Lung (tissue), 12 donors: ENCODE results near the gene FGGY. TPM values are rescaled to one million over a fixed set of nuclear protein-coding genes. Genes with fewer than 3 reads are reported as not detected.

Experiments used
- ATAC-seq: fragments of 200-7000 bp; cut with Tn5 transposase; one replicate; pipeline ENCODE4 v1.9.1; 2020; ENCODE audit warnings: moderate number of reproducible peaks; ENCODE audit not compliant: insufficient read depth, low FRiP score
- DNase-seq, 3 donors: peaks; one replicate each; pipeline ENCODE4 v3.0.0-alpha.2; 2013 to 2017
- H3K27ac ChIP-seq, 2 donors: one replicate each; pipeline ENCODE4 v1.5.1; 2013; ENCODE audit warnings: mild to moderate bottlenecking in 2 of 2, moderate library complexity in 2 of 2, control low read depth in 1 of 2, inconsistent platforms in 1 of 2, low read depth in 1 of 2, low read length in 1 of 2
- H3K27me3 ChIP-seq, 3 donors: one replicate each; pipeline ENCODE4 v1.5.1; 2013; ENCODE audit warnings: low read length in 2 of 3; ENCODE audit not compliant: control insufficient read depth in 3 of 3, insufficient read depth in 3 of 3
- H3K36me3 ChIP-seq, 4 donors: one replicate each; pipeline ENCODE4 v1.5.1; 2013; ENCODE audit warnings: low read length in 4 of 4, mild to moderate bottlenecking in 1 of 4, moderate library complexity in 1 of 4; ENCODE audit not compliant: control insufficient read depth in 4 of 4, insufficient read depth in 4 of 4
- H3K4me1 ChIP-seq, 5 donors: one replicate each; pipeline ENCODE4 v1.5.1; 2013; ENCODE audit warnings: low read length in 5 of 5, mild to moderate bottlenecking in 2 of 5, moderate library complexity in 1 of 5; ENCODE audit not compliant: control insufficient read depth in 5 of 5, insufficient read depth in 5 of 5
- H3K4me3 ChIP-seq: one replicate; pipeline ENCODE4 v1.5.1; 2013; ENCODE audit warnings: mild to moderate bottlenecking, control low read depth, moderate library complexity
- H3K9ac ChIP-seq, 2 donors: one replicate each; pipeline ENCODE4 v1.5.1; 2013; ENCODE audit warnings: low read length in 2 of 2, control low read depth in 1 of 2; ENCODE audit not compliant: insufficient read depth in 1 of 2
- H3K9me3 ChIP-seq, 4 donors: one replicate each; pipeline ENCODE4 v1.5.1; 2013; ENCODE audit warnings: low read length in 3 of 4, mild to moderate bottlenecking in 1 of 4, moderate library complexity in 1 of 4; ENCODE audit not compliant: control insufficient read depth in 4 of 4, insufficient read depth in 3 of 4
- WGBS, 2 donors: extraction: QIAGEN DNeasy Blood & Tissue Kit; methylation state at CpG; one replicate each; pipeline ENCODE4 v1.1.7; 2013; 5-methylcytosine and 5-hydroxymethylcytosine counted together
- polyA plus RNA-seq, 2 donors: library from polyadenylated mRNA; stranded (reverse); fragments of 200-250 nt; gene quantifications; one replicate each; pipeline ENCODE4 v1.2.1, GENCODE V29; 2013
- total RNA-seq, 2 donors: library from RNA; depleted of rRNA in 1 of 2; stranded (reverse); fragments of >200 nt in 1 of 2; gene quantifications; one replicate each; pipeline ENCODE4 v1.2.1, GENCODE V29; 2014 to 2021
- TF ChIP-seq, protein P1 (sequence below): IDR thresholded peaks from 2 replicates; pipeline ENCODE4 v1.5.1; 2012; ENCODE audit warnings: mild to moderate bottlenecking; ENCODE audit errors: control extremely low read depth, extremely low read depth
- donor health status: control.
- donor health status: control.
- donor health status: Bipolar disorder and iron deficiency.
- donor health status: healthy.
- donor health status: DM: yes; HTN: yes; CAD: no.

FGGY gene
- total and polyA plus RNA-seq, 4 donors = 16.1 to 42.3 (median 18.3) TPM

DNA sequence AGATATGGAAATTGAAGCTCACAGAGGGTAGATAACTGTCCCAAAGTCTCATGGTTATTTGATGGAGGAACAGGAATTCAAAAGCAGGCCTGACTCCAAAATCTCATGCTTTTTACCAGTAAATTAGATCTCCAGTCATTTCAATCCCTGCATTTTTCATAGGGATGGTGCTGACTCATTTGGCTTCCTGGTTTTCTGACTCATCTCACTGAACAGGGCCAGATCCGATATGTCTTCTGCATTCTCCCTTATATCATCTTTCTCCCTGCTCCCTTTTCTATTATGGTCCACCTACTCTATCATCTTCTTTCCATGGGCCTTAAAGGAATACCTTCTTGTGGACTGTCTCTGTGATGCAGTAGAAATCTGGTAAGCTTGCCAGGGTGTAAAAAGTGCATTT is 187.2 kb downstream of the FGGY start:
- H3K4me3 ChIP-seq = no peak overlapping the region
- no peaks in the 10 kb centered on the region for H3K36me3 ChIP-seq
- DNase-seq (no peak), ATAC-seq (no peak)
- no peaks in the 10 kb centered on the region for H3K27me3 ChIP-seq
- no peaks in the 10 kb centered on the region for H3K9me3 ChIP-seq
- H3K4me1 ChIP-seq = peaks cover 0 to 14% (median 3%) of the 10 kb centered on the region in 5 donors
- peak overlapping the region in 1 of 2 donors; percentile 21 for H3K27ac ChIP-seq
- TF ChIP-seq, protein P1, sequence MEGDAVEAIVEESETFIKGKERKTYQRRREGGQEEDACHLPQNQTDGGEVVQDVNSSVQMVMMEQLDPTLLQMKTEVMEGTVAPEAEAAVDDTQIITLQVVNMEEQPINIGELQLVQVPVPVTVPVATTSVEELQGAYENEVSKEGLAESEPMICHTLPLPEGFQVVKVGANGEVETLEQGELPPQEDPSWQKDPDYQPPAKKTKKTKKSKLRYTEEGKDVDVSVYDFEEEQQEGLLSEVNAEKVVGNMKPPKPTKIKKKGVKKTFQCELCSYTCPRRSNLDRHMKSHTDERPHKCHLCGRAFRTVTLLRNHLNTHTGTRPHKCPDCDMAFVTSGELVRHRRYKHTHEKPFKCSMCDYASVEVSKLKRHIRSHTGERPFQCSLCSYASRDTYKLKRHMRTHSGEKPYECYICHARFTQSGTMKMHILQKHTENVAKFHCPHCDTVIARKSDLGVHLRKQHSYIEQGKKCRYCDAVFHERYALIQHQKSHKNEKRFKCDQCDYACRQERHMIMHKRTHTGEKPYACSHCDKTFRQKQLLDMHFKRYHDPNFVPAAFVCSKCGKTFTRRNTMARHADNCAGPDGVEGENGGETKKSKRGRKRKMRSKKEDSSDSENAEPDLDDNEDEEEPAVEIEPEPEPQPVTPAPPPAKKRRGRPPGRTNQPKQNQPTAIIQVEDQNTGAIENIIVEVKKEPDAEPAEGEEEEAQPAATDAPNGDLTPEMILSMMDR = no peak
- H3K9ac ChIP-seq = no peak overlapping the region
- WGBS, 2 donors = 55 to 73% methylated on average over 1 of the region's 1 CpG

DNA sequence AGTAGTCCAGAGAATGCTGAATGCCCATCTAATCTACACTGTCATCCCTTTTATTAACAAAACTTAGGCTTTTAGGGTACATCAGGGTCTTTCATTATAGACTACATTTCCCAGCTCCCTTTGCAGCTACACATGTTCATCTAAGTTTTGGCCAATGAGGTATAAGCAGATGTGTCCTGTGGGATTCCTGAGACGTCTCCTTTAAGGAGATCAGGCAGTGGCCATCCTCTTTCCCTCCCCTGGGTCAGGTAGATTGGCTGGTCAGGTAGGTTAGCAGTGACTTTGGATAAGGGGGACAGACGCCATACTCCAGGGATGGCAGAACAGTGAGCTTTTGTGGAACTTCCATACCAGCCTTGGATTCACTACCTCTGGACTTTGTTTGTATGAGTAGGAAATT is 188.3 kb downstream of the FGGY start:
- Histone ChIP-seq H3K36me3 (no peaks in the 10 kb centered on the region), H3K27me3 (no peaks in the 10 kb centered on the region), H3K9me3 (no peaks in the 10 kb centered on the region), H3K4me1 (peaks cover 0 to 14% (median 3%) of the 10 kb centered on the region in 5 donors), H3K9ac (no peak overlapping the region), H3K27ac (no peak overlapping the region), H3K4me3 (no peak overlapping the region)
- TF ChIP-seq, protein P1 = no peak
- DNase-seq (no peak), ATAC-seq (no peak)
- 93 to 97% methylated on average over 2 of the region's 2 CpGs for WGBS, 2 donors

DNA sequence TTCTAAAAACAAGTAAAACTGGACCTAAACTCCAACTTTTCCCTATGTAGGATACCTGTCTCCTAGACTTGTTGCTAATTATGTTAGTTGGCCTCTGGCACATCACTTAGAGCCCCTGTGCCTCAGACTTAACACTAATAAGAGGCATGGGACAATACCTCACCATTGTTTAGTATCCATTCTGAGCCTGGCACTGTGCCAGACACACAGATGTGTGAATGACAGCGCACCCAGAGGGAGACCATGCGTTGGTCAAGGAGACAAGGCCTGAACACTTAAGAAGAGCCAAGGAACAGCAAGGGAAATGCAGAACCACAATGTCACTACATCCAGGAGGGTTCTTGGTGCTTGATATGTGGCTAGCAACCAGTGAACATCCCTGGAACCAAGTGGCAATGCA is 189.1 kb downstream of the FGGY start:
- Histone ChIP-seq H3K27ac (no peak overlapping the region), H3K9ac (no peak overlapping the region), H3K27me3 (no peaks in the 10 kb centered on the region), H3K9me3 (no peaks in the 10 kb centered on the region), H3K4me1 (peaks cover 0 to 14% (median 3%) of the 10 kb centered on the region in 5 donors), H3K36me3 (no peaks in the 10 kb centered on the region), H3K4me3 (no peak overlapping the region)
- WGBS, 2 donors = 75 to 89% methylated on average over 2 of the region's 2 CpGs
- ATAC-seq (no peak), DNase-seq (no peak)
- TF ChIP-seq, protein P1 = no peak

DNA sequence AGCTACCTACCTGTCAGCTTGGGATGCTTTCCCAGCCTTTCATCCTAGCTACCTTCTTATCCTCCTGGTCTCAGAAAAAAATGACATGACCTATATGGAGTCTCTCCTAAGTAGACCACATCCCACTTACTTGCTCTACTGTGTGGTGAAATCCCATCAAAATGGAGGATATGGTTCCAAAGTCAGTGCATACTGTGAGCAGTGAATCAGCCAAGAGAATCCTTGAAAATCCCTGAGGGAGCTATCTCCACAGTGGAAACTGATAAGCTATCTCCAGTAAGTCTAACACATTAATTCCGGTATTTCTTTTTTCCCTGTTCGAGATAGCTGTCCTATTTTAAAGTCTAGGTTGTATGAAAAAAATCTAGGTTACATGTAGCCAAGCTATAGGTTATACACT is 189.7 kb downstream of the FGGY start:
- H3K4me1 ChIP-seq = peaks cover 0 to 14% (median 3%) of the 10 kb centered on the region in 5 donors
- no peak overlapping the region for H3K27ac ChIP-seq
- peak; percentile 13 for ATAC-seq
- H3K4me3 ChIP-seq = no peak overlapping the region
- DNase-seq = no peak
- no peaks in the 10 kb centered on the region for H3K9me3 ChIP-seq
- no peaks in the 10 kb centered on the region for H3K36me3 ChIP-seq
- H3K27me3 ChIP-seq = no peaks in the 10 kb centered on the region
- TF ChIP-seq, protein P1 = no peak
- WGBS, 2 donors = 91 to 92% methylated on average over 2 of the region's 2 CpGs
- H3K9ac ChIP-seq = no peak overlapping the region
